Measurements from ENCODE around the gene LTN1.

DNA sequence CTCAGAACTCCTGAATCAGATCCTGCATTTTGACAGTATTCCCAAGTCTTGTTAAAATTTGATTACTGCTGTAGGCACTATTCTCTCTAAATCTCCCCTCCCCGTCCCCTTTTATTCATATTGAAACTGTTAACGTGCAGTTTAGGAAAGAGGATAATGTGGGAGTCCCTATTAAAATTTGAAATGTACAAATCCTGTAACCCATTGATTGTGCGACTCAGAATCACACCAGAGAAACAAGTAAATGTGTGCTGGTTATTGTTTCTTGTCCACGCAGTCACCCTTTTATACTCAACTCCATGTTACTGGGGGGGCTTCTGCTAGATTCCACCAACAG is 584 bp upstream of the LTN1 start:
- TF ChIP-seq, protein P1, sequence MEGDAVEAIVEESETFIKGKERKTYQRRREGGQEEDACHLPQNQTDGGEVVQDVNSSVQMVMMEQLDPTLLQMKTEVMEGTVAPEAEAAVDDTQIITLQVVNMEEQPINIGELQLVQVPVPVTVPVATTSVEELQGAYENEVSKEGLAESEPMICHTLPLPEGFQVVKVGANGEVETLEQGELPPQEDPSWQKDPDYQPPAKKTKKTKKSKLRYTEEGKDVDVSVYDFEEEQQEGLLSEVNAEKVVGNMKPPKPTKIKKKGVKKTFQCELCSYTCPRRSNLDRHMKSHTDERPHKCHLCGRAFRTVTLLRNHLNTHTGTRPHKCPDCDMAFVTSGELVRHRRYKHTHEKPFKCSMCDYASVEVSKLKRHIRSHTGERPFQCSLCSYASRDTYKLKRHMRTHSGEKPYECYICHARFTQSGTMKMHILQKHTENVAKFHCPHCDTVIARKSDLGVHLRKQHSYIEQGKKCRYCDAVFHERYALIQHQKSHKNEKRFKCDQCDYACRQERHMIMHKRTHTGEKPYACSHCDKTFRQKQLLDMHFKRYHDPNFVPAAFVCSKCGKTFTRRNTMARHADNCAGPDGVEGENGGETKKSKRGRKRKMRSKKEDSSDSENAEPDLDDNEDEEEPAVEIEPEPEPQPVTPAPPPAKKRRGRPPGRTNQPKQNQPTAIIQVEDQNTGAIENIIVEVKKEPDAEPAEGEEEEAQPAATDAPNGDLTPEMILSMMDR (IDR thresholded peaks at IDR 0.05; ENCODE audit: low read depth, low read length, poor library complexity, severe bottlenecking), result no peak
- TF ChIP-seq EZH2phosphoT487 (IDR thresholded peaks at IDR 0.05; ENCODE audit: borderline replicate concordance, low read length), result no peak
